A673 (cell line): ENCODE data around the gene GATA5. TPM values are rescaled to one million over a fixed set of nuclear protein-coding genes. Genes with fewer than 3 reads are reported as not detected.

Experiments used
- Bru-seq: library from RNA; stranded (reverse); fragments of 400-500 nt; gene quantifications from one replicate; lab custom pipeline; 2021; lab: Mats Ljungman, UMichigan
- BruChase-seq, 2 experiments: library from RNA; stranded (reverse); fragments of 400-500 nt; gene quantifications; one replicate each; lab custom pipeline; 2021; lab: Mats Ljungman, UMichigan
- BruUV-seq: library from RNA; stranded (reverse); fragments of 400-500 nt; replicated peaks from 2 replicates; lab custom pipeline; 2021; lab: Mats Ljungman, UMichigan
- CTCF ChIA-PET: fragments of 300-600 bp; sonication (Branson Sonifier 250); formaldehyde crosslinking; loops from one replicate; lab custom pipeline; 2022; ENCODE audit warnings: antibody characterized with exemption; lab: Charles Lee
- POLR2A ChIA-PET: fragments of 300-600 bp; sonication (Branson Sonifier 250); formaldehyde crosslinking; loops from one replicate; lab custom pipeline; 2022; ENCODE audit warnings: antibody characterized with exemption; ENCODE audit not compliant: low non-redundant PET; lab: Charles Lee
- DNase-seq: peaks from one replicate; pipeline ENCODE4 v3.0.0-alpha.2; 2015; ENCODE audit warnings: low spot score
- H3K27ac ChIP-seq: fragments of 200-600 bp; sonication (generic); 2 replicates; pipeline ENCODE4 v1.5.1; 2016; ENCODE audit warnings: mixed run types, low read depth, mild to moderate bottlenecking, mixed read lengths, antibody characterized with exemption, low read length; ENCODE audit not compliant: poor library complexity, severe bottlenecking
- H3K27me3 ChIP-seq: fragments of 200-600 bp; sonication (generic); replicated peaks from 2 replicates; pipeline ENCODE4 v1.6.1; 2017; ENCODE audit warnings: mixed run types, low read depth, mild to moderate bottlenecking, mixed read lengths, antibody characterized with exemption, low read length; ENCODE audit not compliant: insufficient read depth, poor library complexity
- H3K36me3 ChIP-seq: fragments of 200-600 bp; sonication (generic); 2 replicates; pipeline ENCODE4 v1.6.1; 2016; ENCODE audit warnings: mixed run types, mild to moderate bottlenecking, mixed read lengths, antibody characterized with exemption, low read length; ENCODE audit not compliant: insufficient read depth, poor library complexity, severe bottlenecking
- H3K4me1 ChIP-seq: fragments of 200-600 bp; sonication (generic); 2 replicates; pipeline ENCODE4 v1.6.1; 2017; ENCODE audit warnings: mixed run types, mild to moderate bottlenecking, mixed read lengths, antibody characterized with exemption, low read length; ENCODE audit not compliant: insufficient read depth, poor library complexity, severe bottlenecking
- H3K4me3 ChIP-seq: fragments of 200-600 bp; sonication (generic); 2 replicates; pipeline ENCODE4 v1.5.1; 2016; ENCODE audit warnings: low read depth, mixed run types, mild to moderate bottlenecking, mixed read lengths, low read length; ENCODE audit not compliant: poor library complexity, severe bottlenecking
- H3K9me3 ChIP-seq: fragments of 200-600 bp; sonication (generic); 2 replicates; pipeline ENCODE4 v1.6.1; 2016; ENCODE audit warnings: mixed run types, low read depth, mild to moderate bottlenecking, mixed read lengths, antibody characterized with exemption, low read length; ENCODE audit not compliant: poor library complexity, severe bottlenecking
- CTCF ChIP-seq: fragments of 300-800, 200-600 bp; sonication (generic); conservative IDR thresholded peaks from 2 replicates; pipeline ENCODE4 v1.5.1; 2017; ENCODE audit warnings: low read depth, mild to moderate bottlenecking, antibody characterized with exemption, low read length, moderate library complexity, mixed read lengths
- EZH2 ChIP-seq: fragments of 200-600 bp; sonication (generic); IDR thresholded peaks from 2 replicates; pipeline ENCODE4 v1.6.1; 2017; ENCODE audit warnings: borderline replicate concordance, low read depth, mild to moderate bottlenecking, mixed read lengths, antibody characterized with exemption, low read length; ENCODE audit not compliant: poor library complexity, severe bottlenecking
- intact Hi-C: fragments of 100-400 bp; cut with micrococcal nuclease; formaldehyde crosslinking; loops from one replicate; pipeline ENCODE4 v1.10.0; 2022; ENCODE audit not compliant: unreplicated experiment
- long read RNA-seq: library from polyadenylated mRNA; stranded (forward); transcript quantifications from one replicate; pipeline ENCODE4 v2.0.0, GENCODE V29; 2022
- total RNA-seq: library from RNA; stranded (reverse); gene quantifications from 2 replicates; pipeline ENCODE4 v1.2.3, GENCODE V29; 2021

The GATA5 gene, protein sequence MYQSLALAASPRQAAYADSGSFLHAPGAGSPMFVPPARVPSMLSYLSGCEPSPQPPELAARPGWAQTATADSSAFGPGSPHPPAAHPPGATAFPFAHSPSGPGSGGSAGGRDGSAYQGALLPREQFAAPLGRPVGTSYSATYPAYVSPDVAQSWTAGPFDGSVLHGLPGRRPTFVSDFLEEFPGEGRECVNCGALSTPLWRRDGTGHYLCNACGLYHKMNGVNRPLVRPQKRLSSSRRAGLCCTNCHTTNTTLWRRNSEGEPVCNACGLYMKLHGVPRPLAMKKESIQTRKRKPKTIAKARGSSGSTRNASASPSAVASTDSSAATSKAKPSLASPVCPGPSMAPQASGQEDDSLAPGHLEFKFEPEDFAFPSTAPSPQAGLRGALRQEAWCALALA
- total RNA-seq, result not detected in 2 replicates
- Bru-seq, nascent RNA, result not detected
- not detected for BruChase-seq, experiment 1, labeled RNA remaining after a 2-hour chase
- BruChase-seq, experiment 2, labeled RNA remaining after a 6-hour chase, result not detected
- long read RNA-seq, result 0 reads

GRCh38 chr20:62475772-62476055, at the start of gene GATA5:
Gene GATA5 (minus strand): TSS chr20:62475995. CDS start chr20:62475521, 474 bp downstream.
- DNase-seq, result no peak
- no TSS peak for BruUV-seq
- H3K27me3 ChIP-seq, result peaks cover 86% of the 10 kb centered on the region
- no peak within 1 kb of the TSS for H3K27ac ChIP-seq
- POLR2A ChIA-PET, result no interaction called here
- no peaks in the 10 kb centered on the region for H3K9me3 ChIP-seq
- no peak for TF ChIP-seq CTCF
- TF ChIP-seq EZH2, result no peak
- H3K36me3 ChIP-seq, result no peaks in the 10 kb centered on the region
- CTCF ChIA-PET, result no interaction called here
- intact Hi-C loops, result no loop called here
- H3K4me1 ChIP-seq, result no peaks in the 10 kb centered on the region
- H3K4me3 ChIP-seq, result no peak within 1 kb of the TSS

DNA sequence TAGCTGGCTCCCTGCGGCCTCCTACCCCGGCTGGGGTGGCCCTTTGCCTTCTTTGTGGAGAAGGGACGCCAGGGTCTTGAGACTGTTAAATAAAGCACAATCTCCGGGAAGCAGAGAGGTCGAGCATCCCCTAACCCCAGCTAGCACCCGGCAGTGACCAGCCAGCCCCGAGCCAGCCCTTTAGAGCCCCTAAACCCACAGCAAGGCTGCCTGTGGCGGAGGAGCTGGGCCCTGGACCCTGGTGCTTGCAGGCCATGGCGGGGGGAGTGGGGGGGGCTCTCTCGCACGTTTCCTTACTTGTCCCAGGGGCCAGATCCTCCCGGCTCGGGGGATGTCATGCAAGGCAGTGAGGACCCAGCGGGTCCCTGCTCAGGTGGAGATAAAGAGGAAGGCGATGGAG, 49.2 kb upstream of the GATA5 start:
- BruUV-seq, result no TSS peak
- CTCF ChIA-PET, result no interaction called here
- no peak overlapping the region for H3K4me3 ChIP-seq
- DNase-seq, result no peak
- H3K9me3 ChIP-seq, result no peaks in the 10 kb centered on the region
- POLR2A ChIA-PET, result no interaction called here
- TF ChIP-seq CTCF (no peak), EZH2 (no peak)
- intact Hi-C loops, result no loop called here
- no peaks in the 10 kb centered on the region for H3K4me1 ChIP-seq
- H3K27me3 ChIP-seq, result peaks cover 55% of the 10 kb centered on the region
- no peaks in the 10 kb centered on the region for H3K36me3 ChIP-seq
- H3K27ac ChIP-seq, result no peak overlapping the region

DNA sequence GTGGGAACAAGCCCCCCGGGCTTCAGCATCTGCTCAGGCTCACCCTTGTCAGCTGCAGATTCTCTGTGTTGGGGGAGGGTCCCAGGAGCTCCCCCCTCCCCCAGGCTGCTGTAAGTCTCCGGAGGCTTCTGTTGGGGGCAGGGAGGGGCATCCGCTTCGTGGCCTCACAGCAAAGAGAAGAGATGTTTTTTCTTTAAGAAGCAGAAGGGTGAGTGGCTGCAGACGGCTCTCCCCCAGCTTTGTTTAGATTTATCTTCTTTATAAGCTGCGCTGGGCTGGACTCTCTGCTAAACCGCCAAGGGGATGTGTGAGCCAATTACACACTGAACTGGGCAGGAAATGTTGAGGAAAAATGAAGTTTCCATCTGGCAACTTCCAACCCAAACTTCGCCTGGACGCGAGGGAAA, 48.7 kb upstream of the GATA5 start:
- H3K4me1 ChIP-seq, result no peaks in the 10 kb centered on the region
- TF ChIP-seq EZH2, result no peak
- no peak for TF ChIP-seq CTCF
- BruUV-seq, result no TSS peak
- no peak overlapping the region for H3K4me3 ChIP-seq
- H3K9me3 ChIP-seq, result no peaks in the 10 kb centered on the region
- intact Hi-C loops, result no loop called here
- H3K27me3 ChIP-seq, result peaks cover 55% of the 10 kb centered on the region
- CTCF ChIA-PET, result no interaction called here
- no peak overlapping the region for H3K27ac ChIP-seq
- DNase-seq, result no peak
- no peaks in the 10 kb centered on the region for H3K36me3 ChIP-seq
- POLR2A ChIA-PET, result no interaction called here
